Measurements from ENCODE around the gene NLRP7.
A peak's percentile ranks its signal among the peaks of the same experiment; 100 is the strongest.

NLRP7 gene

DNA sequence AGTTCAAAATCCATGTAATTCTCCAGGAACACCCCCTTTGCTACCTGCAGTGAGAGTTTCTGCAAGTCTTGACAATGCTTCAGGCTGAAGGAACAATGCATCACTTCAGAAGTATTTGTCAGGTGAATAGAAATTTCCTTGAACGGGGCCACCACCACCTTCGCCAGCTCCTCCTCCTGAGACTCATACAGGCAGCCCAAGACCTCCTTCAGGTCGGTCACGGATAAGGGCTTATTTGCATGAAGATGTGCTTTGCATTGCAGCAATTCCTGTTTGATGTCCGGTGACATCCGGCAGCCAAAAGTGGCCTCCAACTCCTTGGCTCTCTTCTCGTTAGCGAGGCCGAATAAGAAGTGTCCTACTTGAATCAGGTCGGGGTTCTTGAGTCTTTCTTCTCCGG, 8.4 kb downstream of the NLRP7 start:
- TF ChIP-seq, protein P1, sequence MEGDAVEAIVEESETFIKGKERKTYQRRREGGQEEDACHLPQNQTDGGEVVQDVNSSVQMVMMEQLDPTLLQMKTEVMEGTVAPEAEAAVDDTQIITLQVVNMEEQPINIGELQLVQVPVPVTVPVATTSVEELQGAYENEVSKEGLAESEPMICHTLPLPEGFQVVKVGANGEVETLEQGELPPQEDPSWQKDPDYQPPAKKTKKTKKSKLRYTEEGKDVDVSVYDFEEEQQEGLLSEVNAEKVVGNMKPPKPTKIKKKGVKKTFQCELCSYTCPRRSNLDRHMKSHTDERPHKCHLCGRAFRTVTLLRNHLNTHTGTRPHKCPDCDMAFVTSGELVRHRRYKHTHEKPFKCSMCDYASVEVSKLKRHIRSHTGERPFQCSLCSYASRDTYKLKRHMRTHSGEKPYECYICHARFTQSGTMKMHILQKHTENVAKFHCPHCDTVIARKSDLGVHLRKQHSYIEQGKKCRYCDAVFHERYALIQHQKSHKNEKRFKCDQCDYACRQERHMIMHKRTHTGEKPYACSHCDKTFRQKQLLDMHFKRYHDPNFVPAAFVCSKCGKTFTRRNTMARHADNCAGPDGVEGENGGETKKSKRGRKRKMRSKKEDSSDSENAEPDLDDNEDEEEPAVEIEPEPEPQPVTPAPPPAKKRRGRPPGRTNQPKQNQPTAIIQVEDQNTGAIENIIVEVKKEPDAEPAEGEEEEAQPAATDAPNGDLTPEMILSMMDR (IDR thresholded peaks at IDR 0.05): no peak

GRCh38 chr19:54937926-54938325, 9.4 kb downstream of the NLRP7 start:
- TF ChIP-seq, protein P1 (IDR thresholded peaks at IDR 0.05): no peak

DNA sequence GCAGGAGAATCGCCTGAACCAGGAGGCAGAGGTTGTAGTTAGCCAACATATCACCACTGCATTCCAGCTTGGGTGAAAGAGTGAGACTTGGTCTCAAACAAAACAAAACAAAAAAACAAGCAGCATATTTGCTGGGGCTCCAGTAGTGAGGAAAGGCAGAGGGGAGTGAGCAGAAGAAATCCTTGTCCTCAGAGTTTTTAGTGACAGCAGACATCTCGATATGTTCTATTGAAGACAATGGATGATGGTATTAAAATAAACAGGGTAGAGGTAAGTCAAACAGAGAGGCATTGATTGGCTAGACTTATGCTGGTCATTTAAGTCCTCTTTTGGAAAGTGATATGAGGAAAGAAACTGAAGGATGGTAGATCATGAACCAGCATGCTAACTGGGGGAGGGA, 19.0 kb downstream of the NLRP7 start:
- TF ChIP-seq, protein P1 (IDR thresholded peaks at IDR 0.05): no peak

- TF ChIP-seq, protein P1 (IDR thresholded peaks at IDR 0.05): no peak
Observed at GRCh38 chr19:54923276-54923675, 24.1 kb downstream of the NLRP7 start.

DNA sequence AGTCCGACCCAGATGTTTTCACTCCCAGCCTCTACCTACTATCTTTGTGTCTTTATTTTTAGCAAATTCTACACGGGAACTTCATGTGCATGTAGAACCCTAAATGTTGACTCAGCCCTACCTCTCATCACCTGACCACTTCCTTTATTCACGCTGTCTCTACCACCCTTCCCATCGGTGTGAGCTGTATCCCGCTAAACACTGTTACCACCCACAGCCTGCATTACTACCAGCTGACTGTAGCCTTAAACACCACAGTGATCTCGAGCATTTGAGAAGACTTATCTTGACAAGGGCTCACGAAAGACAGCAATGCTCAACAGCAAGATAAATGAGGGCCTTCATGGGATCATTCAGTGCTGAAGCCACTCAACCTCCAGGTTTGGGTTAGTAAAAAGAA, 26.2 kb downstream of the NLRP7 start:
- TF ChIP-seq, protein P1 (IDR thresholded peaks at IDR 0.05): no peak

- TF ChIP-seq, protein P1 (IDR thresholded peaks at IDR 0.05): peak; percentile 31; the same call in 1 of the 2 replicates
Observed at GRCh38 chr19:54919646-54920563, 27.4 kb downstream of the NLRP7 start.

DNA sequence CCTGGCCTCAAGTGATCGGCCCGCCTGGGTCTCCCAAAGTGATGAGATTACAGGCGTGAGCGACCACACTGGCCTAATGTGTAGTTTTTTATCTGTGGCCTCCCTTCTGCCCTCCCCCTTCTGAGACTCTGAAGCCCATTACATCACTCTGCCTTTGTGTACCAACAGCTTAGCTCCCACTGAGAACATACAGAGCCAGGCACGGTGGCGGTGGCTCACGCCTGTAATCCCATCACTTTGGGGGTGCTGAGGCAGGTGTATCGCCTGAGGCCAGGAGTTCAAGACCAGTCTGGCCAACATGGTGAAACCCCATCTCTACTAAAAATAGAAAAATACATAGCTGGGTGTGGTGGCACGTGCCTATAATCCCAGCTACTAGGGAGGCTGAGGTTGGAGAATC, 28.8 kb downstream of the NLRP7 start:
- TF ChIP-seq, protein P1 (IDR thresholded peaks at IDR 0.05): no peak
